Esophagus squamous epithelium (tissue), 4 donors: ENCODE measurements around the gene CSRP2.

Experiments
- CTCF ChIP-seq, 6 experiments: fragments of 450-650 bp in 4 of 6; fragments of 200-600 bp in 2 of 6; sonication (generic) in 2 of 6; IDR thresholded peaks; one replicate each; pipeline ENCODE4 v1.5.1; 2016 to 2019; ENCODE audit warnings: antibody characterized with exemption in 6 of 6, mild to moderate bottlenecking in 4 of 6, moderate library complexity in 4 of 6
- POLR2A ChIP-seq, 4 donors: fragments of 450-650 bp; IDR thresholded peaks; one replicate each; pipeline ENCODE4 v1.6.1; 2017; ENCODE audit warnings: antibody characterized with exemption in 4 of 4, mild to moderate bottlenecking in 4 of 4, moderate library complexity in 3 of 4

GRCh38 chr12:76856018-76856644 is 22.7 kb downstream of the CSRP2 start:
- TF ChIP-seq POLR2A (IDR thresholded peaks at IDR 0.05) = no peak
- TF ChIP-seq CTCF (IDR thresholded peaks at IDR 0.05) = no peak
